HCT116 (cell line): ENCODE data around the gene IKZF3. TPM values are rescaled to one million over a fixed set of nuclear protein-coding genes. Genes with fewer than 3 reads are reported as not detected.

Experiments used
- ATAC-seq: fragments of 200-7000 bp; cut with Tn5 transposase; 2 replicates; pipeline ENCODE4 v1.9.1; 2020; ENCODE audit warnings: mild to moderate bottlenecking, moderate library complexity
- BruUV-seq: library from RNA; stranded (reverse); fragments of 400-500 nt; replicated peaks from 2 replicates; lab custom pipeline; 2021; lab: Mats Ljungman, UMichigan
- CTCF ChIA-PET: fragments of 300-600 bp; sonication (Branson Sonifier 250); formaldehyde crosslinking; loops from one replicate; lab custom pipeline; 2021; ENCODE audit warnings: antibody characterized with exemption; lab: Charles Lee
- POLR2A ChIA-PET: fragments of 300-600, 350-600 bp; sonication (Branson Sonifier 250); formaldehyde crosslinking; loops from one replicate; lab custom pipeline; 2021; ENCODE audit warnings: antibody characterized with exemption; lab: Charles Lee
- RAD21 ChIA-PET, 2 experiments: fragments of 300-600 bp; sonication (Branson Sonifier 250); formaldehyde crosslinking; loops; one replicate each; lab custom pipeline; 2023; ENCODE audit warnings: low total read pairs in 2 of 2; ENCODE audit not compliant: uncharacterized antibody in 2 of 2, unreplicated experiment in 2 of 2, low non-redundant PET in 1 of 2; lab: Charles Lee
- DNase-seq: peaks from one replicate; pipeline ENCODE4 v3.0.0-alpha.2; 2010; ENCODE audit warnings: low read depth, low spot score
- H2AFZ ChIP-seq: fragments of 200-600 bp; shearing (Covaris generic), sonication (generic); 2 replicates; pipeline ENCODE4 v1.6.1; 2017; ENCODE audit warnings: low read depth, mixed run types, mixed read lengths, antibody characterized with exemption, low read length; ENCODE audit not compliant: poor library complexity, severe bottlenecking
- H3K27ac ChIP-seq: 2 replicates; pipeline ENCODE4 v1.5.1; 2012; ENCODE audit warnings: low read depth, low read length
- H3K27me3 ChIP-seq: fragments of 200-600 bp; sonication (generic); 2 replicates; pipeline ENCODE4 v1.6.1; 2016; ENCODE audit warnings: mixed run types, low read length, mixed read lengths; ENCODE audit not compliant: insufficient read depth
- H3K36me3 ChIP-seq, 2 experiments: fragments of 200-500 bp in 1 of 2; fragments of 200-600 bp in 1 of 2; sonication (Bioruptor generic) in 1 of 2; sonication (generic) in 1 of 2; 2 replicates each; pipeline versions ENCODE4 v1.5.1 to v1.6.1; 2014 to 2016; ENCODE audit warnings: low read length in 2 of 2, inconsistent platforms in 1 of 2, mixed read lengths in 1 of 2, mixed run types in 1 of 2; ENCODE audit not compliant: insufficient read depth in 2 of 2, control insufficient read depth in 1 of 2
- H3K4me1 ChIP-seq, 2 experiments: fragments of 200-600 bp in 1 of 2; sonication (generic) in 1 of 2; 2 replicates each; pipeline versions ENCODE4 v1.5.1 to v1.6.1; 2012 to 2017; ENCODE audit warnings: low read length in 2 of 2, inconsistent platforms in 1 of 2, mild to moderate bottlenecking in 1 of 2, mixed read lengths in 1 of 2, mixed run types in 1 of 2, moderate library complexity in 1 of 2; ENCODE audit not compliant: insufficient read depth in 2 of 2, control insufficient read depth in 1 of 2
- H3K4me2 ChIP-seq: fragments of 200-600 bp; sonication (generic); 2 replicates; pipeline ENCODE4 v1.6.1; 2017; ENCODE audit warnings: mixed run types, low read length, mixed read lengths
- H3K4me3 ChIP-seq, 2 experiments: fragments of 200-600 bp in 1 of 2; sonication (generic) in 1 of 2; replicated peaks in 1 of 2; 2 replicates each; pipeline ENCODE4 v1.5.1; 2011 to 2016; ENCODE audit warnings: low read length in 2 of 2, control low read depth in 1 of 2, low read depth in 1 of 2, mild to moderate bottlenecking in 1 of 2, mixed read lengths in 1 of 2, mixed run types in 1 of 2
- H3K79me2 ChIP-seq: fragments of 200-600 bp; sonication (generic); 2 replicates; pipeline ENCODE4 v1.6.1; 2017; ENCODE audit warnings: mild to moderate bottlenecking, mixed run types, low read length, moderate library complexity, mixed read lengths; ENCODE audit not compliant: insufficient read depth
- H3K9ac ChIP-seq: fragments of 200-600 bp; sonication (generic); 2 replicates; pipeline ENCODE4 v1.6.1; 2016; ENCODE audit warnings: low read length, mixed read lengths
- H3K9me2 ChIP-seq: fragments of 200-600 bp; sonication (generic), shearing (Covaris generic); 2 replicates; pipeline ENCODE4 v1.6.1; 2017; ENCODE audit warnings: mixed run types, mild to moderate bottlenecking, moderate library complexity; ENCODE audit not compliant: insufficient read depth
- H3K9me3 ChIP-seq, 2 experiments: fragments of 200-500 bp in 1 of 2; fragments of 200-600 bp in 1 of 2; sonication (Bioruptor generic) in 1 of 2; sonication (generic) in 1 of 2; 2 replicates each; pipeline ENCODE4 v1.6.1; 2014 to 2017; ENCODE audit warnings: low read length in 2 of 2, mixed read lengths in 2 of 2, inconsistent platforms in 1 of 2, low read depth in 1 of 2, mild to moderate bottlenecking in 1 of 2, mixed run types in 1 of 2, moderate library complexity in 1 of 2; ENCODE audit not compliant: control insufficient read depth in 1 of 2, insufficient read depth in 1 of 2
- H4K20me1 ChIP-seq: fragments of 200-600 bp; sonication (generic), shearing (Covaris generic); 2 replicates; pipeline ENCODE4 v1.6.1; 2017; ENCODE audit warnings: mixed run types, mild to moderate bottlenecking, moderate library complexity; ENCODE audit not compliant: insufficient read depth
- ATF3 ChIP-seq: IDR thresholded peaks from 2 replicates; pipeline ENCODE4 v1.6.1; 2012
- CTCF ChIP-seq, 3 experiments: fragments of 200-600 bp in 1 of 3; sonication (generic) in 1 of 3; IDR thresholded peaks in 2 of 3; conservative IDR thresholded peaks in 1 of 3; 2 replicates each; pipeline ENCODE4 v1.5.1; 2012 to 2017; ENCODE audit warnings: low read depth in 2 of 3, low read length in 2 of 3, antibody characterized with exemption in 1 of 3, borderline replicate concordance in 1 of 3, control low read depth in 1 of 3, mild to moderate bottlenecking in 1 of 3, mixed read lengths in 1 of 3, mixed run types in 1 of 3, moderate library complexity in 1 of 3; ENCODE audit not compliant: insufficient read depth in 1 of 3
- FOSL1 ChIP-seq: IDR thresholded peaks from 2 replicates; pipeline ENCODE4 v1.6.1; 2012; ENCODE audit warnings: low read depth
- JUND ChIP-seq: IDR thresholded peaks from 2 replicates; pipeline ENCODE4 v1.6.1; 2012
- SIN3A ChIP-seq: IDR thresholded peaks from 2 replicates; pipeline ENCODE4 v1.6.1; 2012; ENCODE audit warnings: low read depth
- ZFX ChIP-seq: fragments of 450-650 bp; IDR thresholded peaks from 2 replicates; pipeline ENCODE4 v1.6.1; 2017
- ZNF274 ChIP-seq: fragments of 200-500 bp; sonication (Bioruptor generic); IDR thresholded peaks from 2 replicates; pipeline ENCODE4 v1.6.1; 2014; ENCODE audit warnings: mild to moderate bottlenecking, low read depth, low read length, inconsistent platforms
- intact Hi-C: fragments of 100-400 bp; cut with micrococcal nuclease; formaldehyde crosslinking; loops from 2 replicates; pipeline ENCODE4 v1.10.0; 2022
- total RNA-seq: library from RNA; stranded (reverse); gene quantifications from one replicate; pipeline ENCODE4 v1.2.1, GENCODE V29; 2021; ENCODE audit not compliant: unreplicated experiment

Gene IKZF3
- total RNA-seq, 1 experiment from 2014 or later, result 0.30 TPM

- ChIA-PET CTCF (interaction anchor here (1.3 kb wide), 1 partner anchor 64 kb away, joined by 3 read pairs; no protein-coding TSS in a partner anchor), POLR2A (no interaction called here)
- H3K27ac ChIP-seq, result no peak overlapping the region
These were observed 30.7 kb upstream of the IKZF3 start for GRCh38 chr17:39894681-39895376.

More at GRCh38 chr17:39894681-39895376, 30.7 kb upstream of the IKZF3 start:
- no peaks in the 10 kb centered on the region for H3K27me3 ChIP-seq
- no peak for ATAC-seq
- no peak overlapping the region for H3K9ac ChIP-seq
- intact Hi-C loops, result no loop called here
- H3K79me2 ChIP-seq, result no peaks in the 10 kb centered on the region
- no peaks in the 10 kb centered on the region for H3K4me1 ChIP-seq
- no peak overlapping the region for H3K4me2 ChIP-seq
- no peaks in the 10 kb centered on the region for H4K20me1 ChIP-seq
- H3K9me3 ChIP-seq, result no peaks in the 10 kb centered on the region
- H3K9me2 ChIP-seq, result no peaks in the 10 kb centered on the region
- RAD21 ChIA-PET, result no interaction called here
- no peak overlapping the region for H3K4me3 ChIP-seq
- DNase-seq, result no peak
- no peak overlapping the region for H2AFZ ChIP-seq
- TF ChIP-seq CTCF (IDR thresholded peaks at IDR 0.05 in 2 of 3, conservative IDR thresholded peaks at IDR 0.05 in 1 of 3; ENCODE audit: borderline replicate concordance in 1 of 3, insufficient read depth in 1 of 3, low read depth in 2 of 3, low read length in 2 of 3) (no peak), ATF3 (no peak), FOSL1 (no peak), SIN3A (no peak), ZNF274 (no peak), JUND (no peak), ZFX (no peak)
- no TSS peak for BruUV-seq
- no peaks in the 10 kb centered on the region for H3K36me3 ChIP-seq
